ENCODE results near the gene YTHDF1.

Gene YTHDF1

GRCh38 chr20:63186084-63186483 lies 29.8 kb downstream of the YTHDF1 start:
- H3K4me3 ChIP-seq (ENCODE audit: low read depth, low read length), result no peak overlapping the region
- no peak for DNase-seq (ENCODE audit: low read depth)
- TF ChIP-seq CTCF (IDR thresholded peaks at IDR 0.05; ENCODE audit: low read depth, low read length), result no peak
- no peak for TF ChIP-seq POLR2A (IDR thresholded peaks at IDR 0.05; ENCODE audit: extremely low read depth, insufficient read length)
- no peak for TF ChIP-seq MYC (IDR thresholded peaks at IDR 0.05; ENCODE audit: low read depth, low read length)
- no peak for TF ChIP-seq MAX (IDR thresholded peaks at IDR 0.05; ENCODE audit: low read depth, low read length)

GRCh38 chr20:63185215-63185796 lies 30.6 kb downstream of the YTHDF1 start:
- TF ChIP-seq MAX (IDR thresholded peaks at IDR 0.05; ENCODE audit: low read depth, low read length), result no peak
- TF ChIP-seq CTCF (IDR thresholded peaks at IDR 0.05; ENCODE audit: low read depth, low read length), result no peak
- TF ChIP-seq POLR2A (IDR thresholded peaks at IDR 0.05; ENCODE audit: extremely low read depth, insufficient read length), result no peak
- TF ChIP-seq MYC (IDR thresholded peaks at IDR 0.05; ENCODE audit: low read depth, low read length), result no peak
- no peak for DNase-seq (ENCODE audit: low read depth)
- no peak overlapping the region for H3K4me3 ChIP-seq (ENCODE audit: low read depth, low read length)

- TF ChIP-seq MAX (IDR thresholded peaks at IDR 0.05; ENCODE audit: low read depth, low read length), result peak; percentile 54
- TF ChIP-seq CTCF (IDR thresholded peaks at IDR 0.05; ENCODE audit: low read depth, low read length), result peak; percentile 71
- no peak for TF ChIP-seq POLR2A (IDR thresholded peaks at IDR 0.05; ENCODE audit: extremely low read depth, insufficient read length)
- TF ChIP-seq MYC (IDR thresholded peaks at IDR 0.05; ENCODE audit: low read depth, low read length), result no peak
- DNase-seq (ENCODE audit: low read depth), result peak; percentile 49
- no peak overlapping the region for H3K4me3 ChIP-seq (ENCODE audit: low read depth, low read length)
Observed at GRCh38 chr20:63183422-63184146, 32.3 kb downstream of the YTHDF1 start.

- no peak overlapping the region for H3K4me3 ChIP-seq (ENCODE audit: low read depth, low read length)
- DNase-seq (ENCODE audit: low read depth), result no peak
- TF ChIP-seq CTCF (IDR thresholded peaks at IDR 0.05; ENCODE audit: low read depth, low read length) (no peak), MAX (IDR thresholded peaks at IDR 0.05; ENCODE audit: low read depth, low read length) (no peak), POLR2A (IDR thresholded peaks at IDR 0.05; ENCODE audit: extremely low read depth, insufficient read length) (no peak), MYC (IDR thresholded peaks at IDR 0.05; ENCODE audit: low read depth, low read length) (no peak)
Observed at GRCh38 chr20:63182946-63183415, 33.0 kb downstream of the YTHDF1 start.

GRCh38 chr20:63182425-63182824 lies 33.5 kb downstream of the YTHDF1 start:
- TF ChIP-seq POLR2A (IDR thresholded peaks at IDR 0.05; ENCODE audit: extremely low read depth, insufficient read length) (no peak), CTCF (IDR thresholded peaks at IDR 0.05; ENCODE audit: low read depth, low read length) (no peak), MAX (IDR thresholded peaks at IDR 0.05; ENCODE audit: low read depth, low read length) (no peak)
- no peak overlapping the region for H3K4me3 ChIP-seq (ENCODE audit: low read depth, low read length)
- no peak for DNase-seq (ENCODE audit: low read depth)

All from NB4 (cell line).